Stomach (tissue), 4 donors: ENCODE results near the gene POLR2L.

Source experiments
- CTCF ChIP-seq, 7 experiments: fragments of 450-650 bp in 4 of 7; fragments of 200-600 bp in 3 of 7; sonication (generic) in 3 of 7; IDR thresholded peaks; one replicate each; pipeline ENCODE4 v1.5.1; 2016 to 2019; ENCODE audit warnings: antibody characterized with exemption in 7 of 7, control low read depth in 2 of 7, mild to moderate bottlenecking in 1 of 7
- POLR2AphosphoS5 ChIP-seq, 3 donors: sonication (generic); formaldehyde crosslinking; IDR thresholded peaks; one replicate each; pipeline ENCODE4 v1.6.1; 2016; ENCODE audit warnings: antibody characterized with exemption in 3 of 3

- TF ChIP-seq CTCF (IDR thresholded peaks at IDR 0.05) (no peak), POLR2AphosphoS5 (IDR thresholded peaks at IDR 0.05) (no peak)
These were observed 20.6 kb downstream of the POLR2L start for GRCh38 chr11:821512-822371.
